RCC 7860 (cell line): ENCODE results near the gene RNASEL.
"Not testable (repeated sequence)": the region's sequence is repeated elsewhere in the genome, so short reads cannot be mapped to it uniquely, and the experiment has no call there.

Source experiments
- DNase-seq: peaks from one replicate; pipeline ENCODE4 v3.0.0-alpha.2; 2015; ENCODE audit warnings: low spot score
- FAIRE-seq: peaks from 2 replicates; lab custom pipeline; 2012; peaks lifted over from hg19 to GRCh38; lab: Jason Lieb, UNC

Gene RNASEL

GRCh38 chr1:182567629-182568028 lies 21.4 kb downstream of the RNASEL start:
- no peak for DNase-seq
- no peak for FAIRE-seq

GRCh38 chr1:182565537-182565936 lies 23.5 kb downstream of the RNASEL start:
- DNase-seq (no peak), FAIRE-seq (no peak)

DNA sequence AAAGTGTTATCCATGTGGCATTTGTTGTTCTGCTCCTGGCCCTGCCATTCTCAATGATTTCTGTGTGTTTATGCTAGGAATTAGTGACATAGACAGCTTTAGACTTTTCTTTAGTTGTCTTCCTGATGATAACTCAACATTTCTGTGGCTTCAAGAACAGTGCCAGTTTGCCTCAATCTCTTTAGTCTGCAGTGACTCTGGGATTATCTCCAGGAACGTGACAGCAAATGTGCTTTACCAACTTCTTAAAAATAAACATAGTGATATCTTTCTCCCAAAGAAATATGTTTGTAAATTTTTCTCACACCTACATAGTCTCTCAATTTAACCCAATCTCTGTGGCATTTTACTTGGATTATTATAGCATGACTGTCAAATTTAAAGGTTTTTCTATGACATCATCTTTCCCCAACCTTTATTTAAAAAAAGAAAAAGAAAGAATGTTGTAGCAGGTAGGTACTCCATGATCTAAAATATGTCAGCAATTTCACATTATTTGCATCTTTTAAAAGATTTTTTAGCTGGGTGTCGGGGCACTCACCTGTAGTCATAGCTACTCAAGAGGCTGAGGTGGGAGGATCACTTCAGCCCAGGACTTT lies 24.6 kb downstream of the RNASEL start:
- FAIRE-seq (no peak), DNase-seq (no peak)

DNA sequence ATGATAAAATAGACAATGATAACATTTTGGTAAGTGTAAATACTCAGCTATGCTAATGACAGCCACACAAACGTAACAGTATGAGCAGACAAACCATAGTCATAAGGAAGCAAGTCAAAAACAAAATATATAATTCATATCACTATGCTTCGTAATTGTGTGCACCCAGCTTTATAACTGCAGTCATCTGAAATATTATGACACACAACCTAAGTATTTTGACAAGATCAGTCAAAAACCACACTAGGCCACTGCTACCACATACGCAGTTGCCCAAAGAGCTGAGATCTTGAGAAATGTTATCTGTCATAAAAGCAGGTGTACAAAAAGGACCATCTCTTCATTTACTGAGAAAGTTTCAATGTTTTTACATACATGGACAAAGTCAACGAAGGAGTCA lies 26.0 kb downstream of the RNASEL start:
- FAIRE-seq (no peak), DNase-seq (no peak)

DNA sequence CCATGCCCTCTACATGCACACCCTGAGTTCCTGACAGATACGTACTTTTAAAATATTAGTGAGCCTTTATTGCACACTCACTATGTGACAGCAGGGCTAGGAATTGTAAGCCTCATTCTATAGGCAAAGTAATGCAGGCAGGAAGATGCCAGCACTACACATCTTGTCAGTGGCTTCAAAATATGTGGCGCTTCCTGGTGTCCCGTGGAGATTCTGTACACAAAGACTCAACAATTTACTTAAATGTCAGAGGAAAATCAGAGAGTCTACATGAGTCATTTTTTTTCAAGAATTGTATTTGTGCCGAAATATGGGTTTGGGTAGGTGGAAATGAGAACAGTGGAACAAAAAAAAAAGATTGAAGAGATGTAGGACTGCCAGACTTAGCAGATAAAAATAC lies 27.6 kb downstream of the RNASEL start:
- FAIRE-seq (no peak), DNase-seq (no peak)

DNA sequence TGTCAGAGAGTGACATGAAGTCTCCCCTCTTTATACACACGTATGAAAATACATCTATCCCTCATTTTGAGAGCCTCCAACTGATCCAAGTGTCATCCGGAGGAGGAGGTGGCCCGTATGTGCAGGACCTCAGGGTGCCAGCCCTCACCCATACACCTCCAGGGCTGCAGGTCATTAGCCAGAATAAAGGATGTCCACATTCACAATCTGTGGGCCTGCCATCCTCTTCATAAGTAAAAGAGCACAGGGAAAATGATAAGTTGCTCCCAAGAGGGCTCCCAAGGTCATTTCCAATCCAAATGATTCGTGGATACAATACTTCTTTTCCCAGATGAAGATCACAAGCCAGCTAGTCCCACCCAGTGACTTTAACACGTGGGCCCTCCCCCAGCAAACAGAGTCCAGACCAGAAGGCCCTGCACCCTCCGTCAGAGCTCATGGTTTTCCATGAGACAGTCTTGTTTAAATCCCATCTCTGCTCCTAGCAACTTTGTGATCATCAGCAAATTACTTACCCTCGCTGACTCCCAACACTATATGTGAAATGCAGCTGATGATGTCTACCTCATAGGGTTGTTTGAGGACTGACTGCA lies 28.6 kb downstream of the RNASEL start:
- FAIRE-seq (no peak), DNase-seq (no peak)

DNA sequence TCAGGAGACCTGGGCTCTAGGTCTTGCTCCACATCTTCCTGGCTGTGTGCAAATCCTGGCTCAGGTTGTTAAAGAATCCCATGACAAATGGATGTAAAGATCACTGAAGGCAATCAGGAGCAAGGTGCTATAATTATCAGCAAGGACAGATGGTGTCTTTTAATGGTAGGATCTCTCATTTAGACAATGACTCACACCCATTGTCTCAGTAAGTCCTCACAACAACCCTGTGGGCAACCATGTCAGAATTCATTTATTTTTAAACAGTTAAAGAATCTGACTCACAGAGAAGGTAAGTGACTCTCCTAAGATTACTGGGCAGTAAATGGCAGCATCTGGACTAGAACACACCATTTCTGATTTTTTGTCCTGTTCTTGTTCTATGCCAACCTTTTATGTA lies 32.8 kb downstream of the RNASEL start:
- FAIRE-seq (no peak), DNase-seq (no peak)

- no peak for DNase-seq
- no peak for FAIRE-seq
Observed at GRCh38 chr1:182555493-182555892, 33.6 kb downstream of the RNASEL start.

DNA sequence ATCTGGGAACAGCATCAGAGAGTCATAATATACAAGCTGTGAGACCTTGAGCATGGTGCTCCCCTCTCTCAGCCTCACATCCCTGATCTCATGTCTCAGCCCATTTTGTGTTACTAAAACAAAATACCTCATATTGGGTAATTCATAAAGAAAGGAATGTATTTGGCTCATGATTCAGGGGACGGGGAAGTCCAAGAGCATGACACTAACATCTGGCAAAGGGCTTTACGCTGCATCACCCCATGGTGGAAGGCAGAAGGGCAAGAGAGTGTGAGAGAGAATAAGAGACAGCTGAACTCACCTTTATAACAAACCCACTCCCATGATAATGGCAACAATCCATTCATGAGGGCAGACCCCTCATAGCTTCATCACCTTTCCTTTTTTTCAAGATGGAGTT lies 36.5 kb downstream of the RNASEL start:
- FAIRE-seq: no peak
- DNase-seq: no peak

- DNase-seq (no peak), FAIRE-seq (no peak)
Observed at GRCh38 chr1:182549811-182550210, 39.2 kb downstream of the RNASEL start.

- no peak for DNase-seq
- no peak for FAIRE-seq
Observed at GRCh38 chr1:182549346-182549745, 39.7 kb downstream of the RNASEL start.

DNA sequence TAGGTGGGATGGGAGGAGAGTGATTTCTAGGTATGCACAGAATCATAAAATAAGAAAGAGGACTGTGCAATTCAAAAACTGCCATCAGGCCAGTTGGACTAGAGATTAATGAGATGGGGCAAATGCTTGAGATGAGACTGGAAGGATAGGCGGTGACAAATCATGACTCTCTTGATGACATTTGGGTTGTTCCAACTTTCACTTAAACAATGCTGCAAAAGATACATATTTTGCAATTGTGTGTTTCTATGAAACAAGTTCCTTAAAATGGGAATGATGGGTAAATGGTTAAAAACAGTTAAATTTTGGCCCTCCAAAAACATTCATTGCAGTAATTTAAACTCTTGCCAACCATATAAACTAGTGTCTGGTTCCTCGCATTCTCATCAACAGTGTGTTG lies 55.2 kb downstream of the RNASEL start:
- FAIRE-seq (no peak), DNase-seq (no peak)

- not testable (repeated sequence) for FAIRE-seq, DNase-seq
Observed at GRCh38 chr1:182528206-182528605, 60.9 kb downstream of the RNASEL start.

- DNase-seq (no peak), FAIRE-seq (no peak)
Observed at GRCh38 chr1:182527680-182528079, 61.4 kb downstream of the RNASEL start.

GRCh38 chr1:182525342-182525741 lies 63.7 kb downstream of the RNASEL start:
- no peak for DNase-seq
- no peak for FAIRE-seq
